ENCODE data around the gene PRM1.
A peak's percentile ranks its signal among the peaks of the same experiment; 100 is the strongest.

PRM1 gene

DNA sequence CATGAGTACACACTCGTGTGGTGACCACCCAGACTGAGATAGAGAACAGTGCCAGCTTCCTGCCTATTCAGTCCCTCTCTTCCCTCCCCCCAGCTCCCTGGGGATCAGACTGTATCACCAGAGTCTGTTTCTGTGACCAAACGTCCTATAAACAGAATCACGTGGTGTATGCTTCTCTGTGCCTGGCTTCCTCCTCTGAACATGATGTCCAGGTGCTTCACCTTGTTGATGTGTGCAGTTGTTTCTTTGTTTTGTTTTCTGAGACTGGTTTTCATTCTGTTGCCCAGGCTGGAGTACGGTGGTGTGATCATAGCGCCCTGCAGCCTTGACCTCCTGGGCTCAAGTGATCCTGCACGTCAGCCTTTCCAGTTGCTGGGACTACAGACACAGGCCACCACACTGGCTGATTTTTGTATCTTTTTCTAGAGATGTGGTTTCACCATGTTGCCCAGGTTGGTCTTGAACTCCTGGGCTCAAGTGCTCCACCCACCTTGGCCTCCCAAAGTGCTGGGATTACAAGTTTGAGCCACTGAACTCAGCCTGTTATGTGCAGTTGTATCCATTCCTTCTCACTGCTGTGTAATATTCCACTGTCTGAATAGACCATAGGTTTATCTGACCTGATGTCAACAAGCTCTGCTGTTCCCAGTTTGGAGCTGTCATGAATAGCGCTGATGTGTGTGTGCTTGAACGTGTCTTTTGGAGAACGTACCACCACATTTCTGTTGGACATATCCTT is 28.9 kb upstream of the PRM1 start:
- no peak overlapping the region for H3K27ac ChIP-seq
- TF ChIP-seq, protein P1, sequence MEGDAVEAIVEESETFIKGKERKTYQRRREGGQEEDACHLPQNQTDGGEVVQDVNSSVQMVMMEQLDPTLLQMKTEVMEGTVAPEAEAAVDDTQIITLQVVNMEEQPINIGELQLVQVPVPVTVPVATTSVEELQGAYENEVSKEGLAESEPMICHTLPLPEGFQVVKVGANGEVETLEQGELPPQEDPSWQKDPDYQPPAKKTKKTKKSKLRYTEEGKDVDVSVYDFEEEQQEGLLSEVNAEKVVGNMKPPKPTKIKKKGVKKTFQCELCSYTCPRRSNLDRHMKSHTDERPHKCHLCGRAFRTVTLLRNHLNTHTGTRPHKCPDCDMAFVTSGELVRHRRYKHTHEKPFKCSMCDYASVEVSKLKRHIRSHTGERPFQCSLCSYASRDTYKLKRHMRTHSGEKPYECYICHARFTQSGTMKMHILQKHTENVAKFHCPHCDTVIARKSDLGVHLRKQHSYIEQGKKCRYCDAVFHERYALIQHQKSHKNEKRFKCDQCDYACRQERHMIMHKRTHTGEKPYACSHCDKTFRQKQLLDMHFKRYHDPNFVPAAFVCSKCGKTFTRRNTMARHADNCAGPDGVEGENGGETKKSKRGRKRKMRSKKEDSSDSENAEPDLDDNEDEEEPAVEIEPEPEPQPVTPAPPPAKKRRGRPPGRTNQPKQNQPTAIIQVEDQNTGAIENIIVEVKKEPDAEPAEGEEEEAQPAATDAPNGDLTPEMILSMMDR (conservative IDR thresholded peaks at IDR 0.05; ENCODE audit: low read depth) = no peak
- CTCF ChIA-PET = no interaction called here
- POLR2A ChIA-PET (ENCODE audit: low non-redundant PET) = no interaction called here
- DNase-seq (ENCODE audit: low spot score) = no peak

DNA sequence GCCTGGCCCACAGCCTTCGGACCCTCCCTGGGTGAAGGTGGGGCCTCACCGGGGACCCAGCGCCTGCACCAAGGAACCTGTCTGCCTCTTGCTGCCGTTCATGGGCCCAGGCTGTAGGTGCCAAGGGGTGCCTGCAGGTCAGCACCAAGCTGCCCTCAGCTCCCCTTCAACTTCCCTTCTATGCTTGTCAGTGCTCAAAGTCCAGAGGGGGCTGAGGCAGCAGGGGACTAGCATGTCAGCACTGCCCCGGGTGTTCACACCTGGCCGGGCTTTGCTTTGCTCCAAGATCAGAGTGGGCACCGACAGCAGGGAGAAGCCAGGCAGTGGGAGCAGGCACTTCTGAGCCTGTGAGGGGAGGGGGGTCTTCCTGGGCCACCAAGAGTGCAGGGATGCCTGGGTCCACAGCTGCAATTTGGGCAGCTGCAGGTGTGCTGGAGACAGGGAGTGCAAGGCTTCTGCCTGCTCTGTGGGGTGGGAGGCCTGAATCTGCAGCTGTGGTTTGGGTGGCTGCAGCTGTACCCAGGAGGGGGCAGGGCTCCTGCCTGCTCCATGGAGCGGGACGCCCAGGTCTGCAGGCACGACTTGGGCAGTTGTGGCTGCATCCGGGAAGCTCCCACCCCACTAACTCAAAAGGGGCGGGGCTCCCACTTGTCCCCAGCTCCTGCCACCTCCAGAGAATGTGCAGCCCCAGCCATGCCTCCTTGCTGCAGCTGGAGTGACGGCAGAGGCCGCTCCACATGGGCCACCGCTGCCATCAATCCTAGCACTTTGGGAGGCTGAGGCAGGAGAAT is 27.6 kb upstream of the PRM1 start:
- no peak overlapping the region for H3K27ac ChIP-seq
- TF ChIP-seq, protein P1 (conservative IDR thresholded peaks at IDR 0.05; ENCODE audit: low read depth) = no peak
- no peak for DNase-seq (ENCODE audit: low spot score)
- POLR2A ChIA-PET (ENCODE audit: low non-redundant PET) = no interaction called here
- CTCF ChIA-PET = no interaction called here

DNA sequence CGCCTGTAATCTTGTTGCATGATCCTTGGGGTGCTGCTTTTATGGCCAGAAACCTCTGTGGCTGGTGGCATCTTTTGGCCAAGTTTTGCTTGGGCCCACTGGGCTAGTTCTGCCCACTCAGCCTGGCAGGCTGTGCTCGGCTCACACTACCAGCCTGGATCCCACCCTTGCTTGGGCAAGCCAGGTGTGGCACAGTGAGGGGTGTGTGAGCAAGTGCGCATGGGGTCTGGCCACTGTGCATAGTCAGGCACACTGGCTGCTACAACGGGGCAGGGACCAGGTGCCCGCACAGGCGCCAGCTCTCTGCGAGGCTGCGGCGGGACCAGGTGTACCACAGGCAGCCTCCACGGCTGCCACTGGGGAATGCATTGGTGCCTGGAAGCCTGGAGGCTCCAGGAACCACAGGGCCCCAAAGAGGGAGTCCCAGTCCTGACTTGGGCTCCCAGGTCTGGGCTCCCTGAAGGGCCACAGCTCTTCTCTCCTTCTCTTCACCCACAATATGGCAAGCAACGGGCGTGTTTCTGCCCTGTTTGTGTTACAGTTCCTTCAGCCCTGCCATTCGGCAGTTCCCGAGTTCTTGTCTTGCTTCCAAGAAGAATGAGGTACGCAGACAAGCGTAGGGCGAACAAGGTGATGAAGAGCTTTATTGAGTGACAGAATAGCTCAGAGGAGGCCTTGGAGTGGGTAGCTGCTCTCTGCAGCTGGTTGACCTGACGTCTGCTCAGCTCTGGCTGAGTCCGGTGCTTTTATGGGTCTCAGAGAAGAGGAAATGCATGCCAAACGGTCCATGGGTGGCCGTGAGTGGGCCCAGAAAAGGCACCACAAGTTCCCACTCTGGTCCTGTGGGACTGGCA is 26.7 kb upstream of the PRM1 start:
- H3K27ac ChIP-seq = peak overlapping the region; percentile 50; the same call in 1 of the 2 replicates
- TF ChIP-seq, protein P1 (conservative IDR thresholded peaks at IDR 0.05; ENCODE audit: low read depth) = no peak
- no peak for DNase-seq (ENCODE audit: low spot score)
- ChIA-PET CTCF (interaction anchor here (0.6 to 0.7 kb wide), 2 partner anchors 15 to 16 kb away, joined by 3 to 7 read pairs; no protein-coding TSS in a partner anchor), POLR2A (ENCODE audit: low non-redundant PET) (no interaction called here)

DNA sequence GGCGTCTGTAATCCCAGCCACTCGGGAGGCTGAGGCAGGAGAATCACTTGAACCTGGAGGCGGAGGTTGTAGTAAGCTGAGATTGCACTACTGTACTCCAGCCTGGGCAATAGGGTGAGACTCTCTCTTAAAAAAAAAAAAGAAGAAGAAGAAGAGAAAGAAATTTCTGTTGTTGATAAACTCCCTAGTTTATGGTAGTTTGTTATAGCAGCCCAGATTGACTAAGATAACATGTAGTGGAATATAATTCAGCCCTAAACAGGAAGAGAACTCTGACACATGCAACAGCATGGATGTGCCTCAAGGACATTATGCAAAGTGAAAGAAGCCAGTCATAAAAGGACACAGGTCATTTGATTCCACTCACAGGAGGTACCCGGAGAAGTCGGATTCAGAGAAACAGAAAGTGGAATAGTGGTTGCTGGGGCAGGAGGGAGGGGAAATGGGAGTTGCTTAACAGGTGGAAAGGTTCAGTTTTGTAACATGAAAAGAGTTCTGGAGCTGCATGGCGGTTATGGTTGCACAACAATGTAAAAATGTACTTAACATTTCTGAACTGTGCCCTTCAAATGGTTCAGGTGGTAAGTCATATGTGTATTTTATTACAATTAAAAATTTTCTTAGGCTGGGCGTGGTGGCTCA is 26.0 kb upstream of the PRM1 start:
- DNase-seq (ENCODE audit: low spot score) = no peak
- POLR2A ChIA-PET (ENCODE audit: low non-redundant PET) = no interaction called here
- TF ChIP-seq, protein P1 (conservative IDR thresholded peaks at IDR 0.05; ENCODE audit: low read depth) = no peak
- peak overlapping the region; percentile 50; the same call in 1 of the 2 replicates for H3K27ac ChIP-seq
- CTCF ChIA-PET = interaction anchor here (0.6 to 0.7 kb wide), 2 partner anchors 15 kb away, joined by 3 to 7 read pairs; no protein-coding TSS in a partner anchor

DNA sequence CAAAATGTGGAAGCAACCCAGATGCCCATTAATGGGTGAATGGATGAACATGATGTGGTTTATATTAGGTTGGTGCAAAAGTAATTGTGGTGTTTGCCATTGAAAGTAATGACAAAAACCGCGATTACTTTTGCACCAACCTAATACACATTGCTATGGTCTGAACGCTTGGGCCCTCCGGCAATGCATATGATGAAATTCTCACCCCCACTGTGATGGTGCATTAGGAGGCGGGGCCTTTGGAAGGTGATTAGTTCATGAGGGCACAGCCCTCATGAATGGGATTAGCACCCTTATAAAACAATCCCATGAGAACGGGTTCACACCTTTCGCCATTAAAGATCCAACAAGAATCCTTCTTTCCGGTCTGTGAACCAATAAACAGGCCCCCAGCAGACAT is 25.3 kb upstream of the PRM1 start:
- no peak overlapping the region for H3K27ac ChIP-seq
- TF ChIP-seq, protein P1 (conservative IDR thresholded peaks at IDR 0.05; ENCODE audit: low read depth) = no peak
- ChIA-PET POLR2A (ENCODE audit: low non-redundant PET) (no interaction called here), CTCF (no interaction called here)
- DNase-seq (ENCODE audit: low spot score) = no peak

Data from RWPE1 (cell line).